Suprapubic skin (tissue), 4 donors: ENCODE results near the gene NT5C3A. TPM values are rescaled to one million over a fixed set of nuclear protein-coding genes. Genes with fewer than 3 reads are reported as not detected.
A peak's percentile ranks its signal among the peaks of the same experiment; 100 is the strongest.
"Not testable (repeated sequence)": the region's sequence is repeated elsewhere in the genome, so short reads cannot be mapped to it uniquely, and the experiment has no call there.

ENCODE experiments used
- DNase-seq, 2 donors: peaks; one replicate each; pipeline ENCODE4 v3.0.0-alpha.2; 2019; ENCODE audit warnings: low spot score in 2 of 2
- H3K27ac ChIP-seq: fragments of 200-600 bp; sonication (generic); one replicate; pipeline ENCODE4 v1.5.1; 2019
- H3K27me3 ChIP-seq: fragments of 200-600 bp; sonication (generic); one replicate; pipeline ENCODE4 v1.5.1; 2019
- H3K36me3 ChIP-seq: fragments of 200-600 bp; sonication (generic); one replicate; pipeline ENCODE4 v1.5.1; 2019
- H3K4me1 ChIP-seq: fragments of 200-600 bp; sonication (generic); one replicate; pipeline ENCODE4 v1.5.1; 2019
- H3K4me3 ChIP-seq: fragments of 200-600 bp; sonication (generic); one replicate; pipeline ENCODE4 v1.5.1; 2019; ENCODE audit warnings: mild to moderate bottlenecking
- H3K9me3 ChIP-seq: fragments of 200-600 bp; sonication (generic); one replicate; pipeline ENCODE4 v1.5.1; 2019
- POLR2AphosphoS5 ChIP-seq, 3 donors: sonication (generic); formaldehyde crosslinking; IDR thresholded peaks; one replicate each; pipeline ENCODE4 v1.6.1; 2017; ENCODE audit warnings: antibody characterized with exemption in 3 of 3
- WGBS: methylation state at CpG from one replicate; pipeline ENCODE4 v1.1.5; 2018; 5-methylcytosine and 5-hydroxymethylcytosine counted together
- total RNA-seq, 4 donors: library from RNA; depleted of rRNA; stranded (reverse); fragments of >200 nt; gene quantifications; one replicate each; pipeline ENCODE4 v1.1.0, GENCODE V29; 2016

The NT5C3A gene
- total RNA-seq, 4 donors from 2014 or later, result 26.3 to 51.9 (median 37.2) TPM

DNA sequence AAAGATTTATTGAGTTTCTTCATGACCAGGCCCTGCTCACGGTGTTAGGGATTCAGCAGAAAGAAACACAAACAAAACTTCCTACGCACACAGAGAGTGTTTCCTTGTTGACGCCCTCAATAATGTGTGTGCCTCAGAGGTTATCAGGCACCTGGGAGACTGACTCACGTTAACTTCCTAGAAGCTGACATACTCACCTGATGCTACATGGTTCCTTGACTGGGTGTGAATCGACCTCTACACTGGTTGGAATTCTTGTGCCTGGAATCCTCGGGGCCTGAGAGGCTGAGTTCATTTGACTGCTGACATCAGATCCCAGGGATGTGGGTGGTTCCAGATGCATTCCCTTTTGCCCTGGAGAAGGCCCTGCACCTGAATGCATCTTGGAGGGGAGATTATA, 69.8 kb downstream of the NT5C3A start:
- WGBS, result 67% methylated on average over 6 of the region's 6 CpGs
- not testable (repeated sequence) for DNase-seq, H3K36me3 ChIP-seq, H3K27me3 ChIP-seq, H3K9me3 ChIP-seq, H3K4me3 ChIP-seq, H3K27ac ChIP-seq
- peaks cover 13% of the 10 kb centered on the region for H3K4me1 ChIP-seq

DNA sequence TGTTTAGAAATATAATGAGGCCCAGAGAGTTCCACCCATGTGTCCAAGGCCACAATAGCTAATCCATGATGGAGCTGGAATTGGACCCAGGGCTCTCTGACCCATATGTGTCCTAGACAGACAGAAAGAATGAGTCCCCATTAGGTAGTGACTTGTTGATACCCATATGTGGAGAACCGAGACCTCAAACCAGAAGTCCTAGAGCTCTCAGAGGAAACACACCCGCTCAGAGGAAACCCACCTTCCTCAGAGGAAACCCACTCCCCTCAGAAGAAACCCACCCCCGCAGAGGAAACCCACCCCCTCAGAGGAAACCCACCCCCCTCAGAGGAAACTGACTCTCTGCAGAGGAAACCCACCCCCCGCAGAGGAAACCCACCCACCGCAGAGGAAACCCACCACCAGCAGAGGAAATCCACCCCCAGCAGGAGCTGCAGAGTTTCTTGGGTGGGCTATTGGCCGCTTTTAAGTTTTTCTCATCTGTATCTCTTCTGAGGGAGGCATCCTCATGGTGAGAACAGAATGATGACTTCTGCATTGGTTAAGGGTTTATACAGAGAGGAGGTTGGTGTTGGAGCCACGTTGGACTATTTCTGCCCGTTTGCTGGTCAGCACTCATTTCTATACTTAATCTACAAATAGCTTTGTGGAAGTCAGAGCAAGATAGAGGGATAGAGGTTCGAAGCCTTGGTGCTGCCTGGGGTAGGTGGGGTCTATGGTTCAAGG, 70.4 kb downstream of the NT5C3A start:
- peaks cover 10% of the 10 kb centered on the region for H3K4me1 ChIP-seq
- not testable (repeated sequence) for H3K27me3 ChIP-seq, H3K9me3 ChIP-seq, H3K27ac ChIP-seq, H3K4me3 ChIP-seq, DNase-seq, H3K36me3 ChIP-seq
- 73% methylated on average over 5 of the region's 9 CpGs for WGBS

DNA sequence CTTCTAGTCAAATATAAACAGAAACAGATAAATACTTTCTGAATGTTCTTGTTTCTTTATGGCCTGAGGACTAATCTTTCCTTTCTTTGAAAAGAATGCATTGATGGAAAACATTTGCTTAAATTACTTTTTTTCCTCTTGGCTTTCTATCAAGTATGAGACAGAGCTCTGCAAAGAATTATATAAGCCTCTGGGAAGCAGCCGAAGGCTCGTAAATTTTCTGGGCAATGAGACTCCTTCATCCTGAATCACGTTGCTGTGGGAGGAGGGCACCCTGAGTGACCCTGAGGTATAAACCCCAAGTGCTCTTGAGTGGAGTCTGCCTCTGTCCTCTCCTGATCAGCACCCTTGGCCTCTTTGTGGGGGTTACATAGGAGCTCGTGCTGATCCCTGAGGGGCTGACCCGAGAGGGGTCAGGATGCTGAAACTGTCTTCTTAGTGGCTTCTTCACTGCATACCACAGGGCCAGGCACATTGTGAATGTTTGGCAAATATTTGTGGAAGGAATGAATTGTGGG, 71.4 kb downstream of the NT5C3A start:
- not testable (repeated sequence) for H3K36me3 ChIP-seq, DNase-seq, H3K9me3 ChIP-seq, H3K4me3 ChIP-seq, H3K27me3 ChIP-seq, H3K27ac ChIP-seq
- WGBS, result 30% methylated on average over 2 of the region's 5 CpGs
- H3K4me1 ChIP-seq, result peaks cover 10% of the 10 kb centered on the region

DNA sequence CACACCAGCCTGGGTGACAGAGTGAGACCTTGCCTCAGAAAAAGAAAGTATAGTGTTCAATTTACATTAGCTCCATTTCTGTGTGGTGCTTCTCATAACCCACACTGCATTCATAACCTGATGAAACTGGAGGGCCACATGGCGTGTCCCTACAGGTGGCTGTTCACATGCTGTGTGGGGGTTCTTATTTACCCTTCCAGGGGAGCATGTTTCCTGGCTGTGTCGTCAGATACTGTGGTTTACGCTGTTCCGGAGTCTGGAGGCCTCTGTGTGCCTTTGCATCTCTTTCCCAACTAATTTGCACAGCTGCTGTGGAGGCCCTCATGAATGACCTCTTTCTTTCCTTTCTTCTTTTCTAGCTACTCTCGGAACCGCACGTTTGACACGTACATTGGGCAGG, 74.4 kb downstream of the NT5C3A start:
- H3K36me3 ChIP-seq, result peaks cover 16% of the 10 kb centered on the region
- WGBS, result 76% methylated on average over 8 of the region's 8 CpGs
- not testable (repeated sequence) for DNase-seq, H3K4me3 ChIP-seq, H3K27ac ChIP-seq, H3K27me3 ChIP-seq, H3K9me3 ChIP-seq
- H3K4me1 ChIP-seq, result peaks cover 10% of the 10 kb centered on the region

DNA sequence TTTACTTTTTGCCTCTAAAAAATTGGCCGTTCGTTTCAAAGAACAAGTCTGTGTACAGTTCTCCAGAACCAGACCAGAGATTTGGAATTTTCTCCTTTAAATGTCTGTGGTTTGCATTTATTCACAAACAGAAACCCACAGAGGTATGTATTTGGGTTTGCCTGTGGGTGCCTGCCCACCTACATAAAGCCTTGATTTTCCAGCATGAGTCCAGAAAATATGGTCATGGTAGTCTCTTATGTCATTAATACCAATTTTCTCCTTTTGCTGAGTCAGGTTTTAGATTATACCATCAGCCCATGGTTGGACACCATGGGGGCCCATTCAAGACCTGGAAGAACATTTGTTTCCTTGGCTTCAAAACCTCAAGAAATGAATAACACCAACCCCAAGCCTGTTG, 82.7 kb downstream of the NT5C3A start:
- not testable (repeated sequence) for DNase-seq, H3K9me3 ChIP-seq, H3K36me3 ChIP-seq, H3K4me3 ChIP-seq, H3K27ac ChIP-seq, H3K4me1 ChIP-seq, H3K27me3 ChIP-seq
- no CpG with 5 or more reads among the region's 2 CpGs for WGBS

DNA sequence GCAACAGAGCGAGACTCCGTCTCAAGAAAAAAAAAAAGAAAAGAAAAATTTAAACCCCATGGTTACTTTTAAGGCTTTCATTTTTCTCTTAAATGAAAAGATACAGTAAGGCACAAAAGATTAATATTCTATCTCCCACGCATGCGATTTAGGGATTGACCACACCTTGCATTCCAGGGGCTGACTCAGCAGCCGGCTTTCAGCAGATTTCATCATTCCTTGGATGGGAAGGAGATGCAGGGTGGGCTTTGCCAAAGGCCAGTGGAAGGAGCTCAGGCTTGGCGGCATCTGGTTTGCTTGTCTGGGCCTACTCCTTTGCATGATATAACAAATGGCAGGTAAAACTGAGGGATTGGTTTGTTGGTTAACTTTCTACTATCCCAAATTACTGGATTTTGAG, 83.3 kb downstream of the NT5C3A start:
- H3K27ac ChIP-seq, H3K4me3 ChIP-seq, H3K27me3 ChIP-seq, H3K9me3 ChIP-seq, H3K36me3 ChIP-seq, H3K4me1 ChIP-seq: not testable (repeated sequence)
- peak in 1 of 2 donors; percentile 72 for DNase-seq
- WGBS, result 44% methylated on average over 6 of the region's 6 CpGs

DNA sequence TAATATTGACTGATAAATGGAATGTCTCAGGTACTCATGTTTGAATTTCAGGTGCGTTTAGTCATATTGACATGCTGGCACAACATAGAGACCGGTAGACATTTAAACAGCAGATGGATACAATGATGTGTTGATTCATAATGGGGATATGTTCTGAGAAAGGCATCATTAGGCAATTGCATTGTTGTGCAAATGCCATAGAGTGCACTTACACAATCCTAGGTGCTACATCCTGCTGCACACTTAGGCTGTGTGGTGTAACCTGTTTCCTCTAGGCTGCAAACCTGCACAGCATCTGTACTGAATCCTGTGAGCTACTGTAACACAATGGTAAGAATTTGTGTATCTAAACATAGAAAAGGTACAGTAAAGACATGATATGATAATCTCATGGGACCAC, 85.4 kb downstream of the NT5C3A start:
- H3K36me3 ChIP-seq, H3K4me1 ChIP-seq, H3K9me3 ChIP-seq, H3K27ac ChIP-seq, H3K4me3 ChIP-seq, DNase-seq, H3K27me3 ChIP-seq: not testable (repeated sequence)
- 81% methylated on average over 2 of the region's 2 CpGs for WGBS
- TF ChIP-seq POLR2AphosphoS5 (IDR thresholded peaks at IDR 0.05), result peak in 2 of 3 donors; percentile 27 to 28

DNA sequence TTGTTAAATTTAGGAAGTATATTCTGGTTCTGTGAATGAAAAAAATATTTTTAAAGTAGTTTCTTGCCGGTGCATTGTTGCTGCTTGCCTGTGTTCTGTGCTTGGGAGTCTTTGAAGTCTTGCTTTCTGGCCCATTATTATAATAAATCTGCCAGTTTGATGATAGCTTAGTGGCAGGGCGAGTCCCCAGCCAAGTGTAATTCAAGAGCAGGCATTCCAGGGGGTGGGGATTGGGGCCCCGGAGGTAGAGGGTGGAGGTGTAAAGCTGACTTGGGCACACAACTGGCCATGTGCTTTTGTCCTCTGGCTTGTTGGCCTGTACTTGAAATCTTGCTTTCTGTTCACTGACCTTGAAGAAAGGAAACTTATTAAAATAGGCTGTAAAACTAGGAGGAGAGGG, 90.6 kb downstream of the NT5C3A start:
- not testable (repeated sequence) for H3K4me3 ChIP-seq, H3K9me3 ChIP-seq, H3K27me3 ChIP-seq, H3K27ac ChIP-seq, DNase-seq, H3K36me3 ChIP-seq
- peaks cover 11% of the 10 kb centered on the region for H3K4me1 ChIP-seq
- WGBS, result 10% methylated on average over 3 of the region's 3 CpGs

DNA sequence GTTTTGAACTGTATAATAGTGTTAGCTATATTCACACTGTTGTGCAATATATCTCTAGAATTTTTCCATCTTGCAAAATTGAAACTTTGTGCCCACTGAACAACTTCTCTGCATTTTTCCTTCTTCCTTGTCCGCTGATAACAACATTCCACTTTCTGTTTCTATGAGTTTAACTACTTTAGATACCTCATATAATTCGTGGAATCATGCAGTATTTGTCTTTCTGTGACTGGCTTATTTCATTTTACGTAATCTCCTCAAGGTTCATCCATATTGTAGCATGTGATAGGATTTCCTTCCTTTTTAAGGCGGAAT, 95.4 kb downstream of the NT5C3A start:
- not testable (repeated sequence) for H3K27ac ChIP-seq, H3K4me3 ChIP-seq, H3K27me3 ChIP-seq, DNase-seq, H3K9me3 ChIP-seq, H3K36me3 ChIP-seq
- WGBS, result 87% methylated on average over 4 of the region's 4 CpGs
- peaks cover 24% of the 10 kb centered on the region for H3K4me1 ChIP-seq

DNA sequence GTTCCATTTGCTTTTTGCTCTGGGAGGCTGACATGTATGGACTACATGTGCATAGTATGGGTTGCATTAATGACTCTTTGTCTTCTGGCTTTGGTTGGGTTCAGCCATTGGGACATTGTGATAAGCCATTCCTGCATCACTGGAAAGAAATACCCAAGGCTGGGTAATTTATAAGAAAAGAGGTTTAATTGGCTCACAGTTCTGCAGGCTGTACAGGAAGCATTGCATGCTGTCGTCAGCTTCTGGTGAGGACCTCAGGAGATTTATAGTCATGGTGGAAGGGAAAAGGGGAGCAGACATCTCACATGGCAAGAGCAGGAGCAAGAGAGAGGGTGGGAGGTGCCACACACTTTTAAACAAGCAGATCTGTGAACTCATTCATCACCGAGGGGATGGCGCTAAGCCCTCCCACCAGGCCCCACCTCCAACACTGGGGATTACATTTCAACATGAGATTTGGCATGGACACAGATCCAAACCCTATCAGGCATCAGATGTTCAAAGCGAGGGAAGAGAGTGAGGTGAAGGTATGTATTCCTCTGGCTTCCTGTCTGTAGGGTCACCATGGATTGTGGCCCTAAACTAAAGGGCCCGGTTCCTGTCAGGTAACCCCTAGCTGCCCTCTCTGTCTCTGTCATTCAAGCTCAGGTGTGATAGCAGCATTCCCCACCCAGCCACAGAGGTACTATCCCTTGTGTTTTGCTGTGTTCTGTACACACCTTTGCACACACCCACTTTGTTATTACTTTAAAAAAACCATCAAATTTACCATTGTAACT, 95.9 kb downstream of the NT5C3A start:
- H3K4me3 ChIP-seq, DNase-seq, H3K27ac ChIP-seq, H3K36me3 ChIP-seq, H3K27me3 ChIP-seq, H3K9me3 ChIP-seq: not testable (repeated sequence)
- WGBS, result 64% methylated on average over 4 of the region's 5 CpGs
- peaks cover 21% of the 10 kb centered on the region for H3K4me1 ChIP-seq
